Activated CD8-positive, alpha-beta memory T cell treated with anti-CD3 and anti-CD28 coated beads, Interleukin-2, amount 50 U/mL, for 1 hour (primary cell): Measurements from ENCODE around the gene HIF1A.
"Not testable (repeated sequence)": the region's sequence is repeated elsewhere in the genome, so short reads cannot be mapped to it uniquely, and the experiment has no call there.

Source experiments
- DNase-seq: peaks from one replicate; pipeline ENCODE4 v3.0.0-alpha.2; 2020; ENCODE audit errors: extremely low read depth

HIF1A gene

DNA sequence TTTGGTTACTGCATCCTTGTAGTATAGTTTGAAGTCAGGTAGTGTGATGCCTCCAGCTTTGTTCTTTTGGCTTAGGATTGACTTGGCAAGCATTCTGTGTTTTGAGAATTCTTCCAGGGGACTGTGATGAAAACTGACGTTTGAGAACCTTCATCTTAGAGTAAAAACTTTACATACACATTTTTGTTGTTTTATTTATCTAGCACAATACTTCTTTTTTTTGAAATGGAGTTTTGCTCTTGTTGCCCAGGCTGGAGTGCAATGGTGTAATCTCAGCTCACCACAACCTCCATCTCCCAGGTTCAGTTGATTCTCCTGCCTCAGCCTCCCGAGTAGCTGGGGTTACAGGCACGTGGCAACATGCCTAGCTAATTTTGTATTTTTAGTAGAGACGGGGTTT, 13.4 kb downstream of the HIF1A start:
- DNase-seq: not testable (repeated sequence)

DNA sequence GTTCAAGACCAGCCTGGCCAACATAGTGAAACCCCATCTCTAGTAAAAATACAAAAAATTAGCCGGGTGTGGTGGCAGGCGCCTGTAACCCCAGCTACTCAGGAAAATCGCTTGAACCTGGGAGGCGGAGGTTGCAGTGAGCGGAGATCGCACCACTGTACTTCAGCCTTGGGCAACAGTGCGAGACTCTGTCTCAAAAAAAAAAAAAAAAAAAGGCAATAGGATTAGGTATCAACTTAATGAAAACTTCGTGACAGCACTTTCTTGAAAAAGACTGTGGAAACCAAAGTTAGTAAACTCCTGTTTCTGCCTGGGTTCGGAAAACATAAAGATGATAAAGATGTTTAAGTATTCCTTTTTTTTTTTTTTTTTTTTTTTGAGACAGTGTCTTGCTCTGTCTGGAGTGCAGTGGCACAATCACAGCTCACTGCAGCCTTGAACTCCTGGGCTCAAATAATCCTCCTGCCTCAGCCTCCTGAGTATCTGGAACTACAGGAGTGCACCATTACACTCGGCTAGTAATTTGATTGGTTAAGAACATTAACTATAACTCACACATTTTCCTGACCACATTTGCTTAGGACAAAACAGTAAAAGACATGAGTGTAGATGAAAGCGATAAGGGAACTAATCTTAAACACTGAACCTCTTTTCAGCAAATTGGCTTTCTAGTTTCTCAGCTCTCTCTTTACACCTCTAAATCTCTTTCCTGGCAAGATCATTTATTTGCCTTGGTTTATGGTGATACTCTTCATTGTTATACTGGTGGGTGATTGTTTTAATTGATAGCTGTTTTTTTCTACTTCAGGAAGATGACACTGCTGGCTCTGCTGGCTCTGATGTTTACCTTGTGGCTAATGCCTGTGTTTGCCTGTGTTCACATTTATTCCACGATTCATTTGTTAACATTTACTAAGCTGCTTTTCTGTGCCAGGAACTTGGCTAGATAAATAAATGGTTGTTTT, 15.8 kb downstream of the HIF1A start:
- DNase-seq: no peak

DNA sequence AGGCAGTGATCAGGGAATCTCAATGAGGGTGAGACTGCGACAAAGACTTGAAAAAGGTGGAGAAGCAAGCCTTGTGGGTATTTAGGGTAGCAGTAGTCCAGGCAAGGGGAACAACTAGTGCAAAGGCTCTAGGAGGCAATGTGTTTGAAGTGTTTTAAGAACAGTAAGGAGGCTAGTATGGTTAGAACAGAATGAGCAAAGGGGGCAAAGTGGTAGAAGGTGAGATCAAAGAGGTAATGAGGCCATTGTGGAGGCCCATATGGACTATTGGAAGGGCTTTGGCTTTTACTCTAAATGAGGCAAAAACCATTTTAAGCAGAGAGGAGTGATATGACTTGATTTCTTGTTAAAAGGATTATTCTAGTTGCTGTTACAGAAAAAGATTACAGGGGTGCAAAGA, 16.8 kb downstream of the HIF1A start:
- no peak for DNase-seq

DNA sequence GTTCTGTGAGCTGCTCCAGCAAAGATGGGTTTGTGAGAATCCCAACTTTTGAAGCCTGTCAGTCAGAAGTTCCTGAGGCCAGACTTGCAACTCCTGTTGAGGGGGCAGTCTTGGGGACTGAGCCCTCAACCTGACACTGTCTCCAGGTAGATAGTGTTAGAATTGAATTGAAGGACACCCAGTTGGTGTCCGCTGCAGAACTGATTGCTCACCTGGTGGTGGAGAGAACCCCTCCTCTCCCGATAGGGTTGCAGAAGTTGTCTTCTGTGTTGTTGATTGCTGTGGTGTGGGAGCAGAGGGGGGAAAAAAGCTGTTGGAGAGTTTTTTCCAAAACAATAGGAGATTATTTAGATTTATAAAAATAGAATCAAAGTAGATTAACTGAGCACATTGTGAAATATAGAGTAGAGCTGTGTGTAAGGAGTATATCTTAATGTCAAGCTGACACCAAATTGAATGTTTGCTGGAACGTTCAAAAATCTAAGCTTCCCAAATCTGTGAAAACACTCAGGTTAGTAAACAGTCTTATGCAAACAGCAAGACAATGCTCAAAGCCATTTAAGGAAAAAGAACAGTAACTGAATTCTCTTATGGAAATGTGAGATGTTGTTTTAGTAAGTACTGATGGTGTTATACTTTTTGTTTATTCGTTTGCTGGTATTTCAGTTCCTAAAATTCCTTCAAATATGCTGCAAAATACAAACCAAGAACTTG, 18.6 kb downstream of the HIF1A start:
- no peak for DNase-seq

DNA sequence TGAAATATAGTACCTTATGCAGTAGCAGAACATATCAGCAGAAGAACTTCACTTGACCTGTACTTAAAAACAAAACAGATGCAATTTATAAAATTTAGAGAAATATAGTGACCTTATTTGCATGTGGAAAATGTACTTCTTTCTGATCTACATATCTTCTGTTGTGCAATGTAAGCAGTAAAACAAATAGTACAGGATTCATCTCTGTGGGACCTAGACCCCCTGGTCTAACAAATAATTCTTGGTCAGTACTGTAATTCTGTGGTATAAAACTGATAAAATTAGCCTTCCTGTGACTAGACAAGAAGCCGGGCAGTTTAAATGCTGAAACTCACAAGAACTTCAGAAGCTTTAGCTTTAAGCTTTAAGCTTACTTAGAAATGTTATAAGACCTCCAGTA, 21.6 kb downstream of the HIF1A start:
- DNase-seq: no peak

DNA sequence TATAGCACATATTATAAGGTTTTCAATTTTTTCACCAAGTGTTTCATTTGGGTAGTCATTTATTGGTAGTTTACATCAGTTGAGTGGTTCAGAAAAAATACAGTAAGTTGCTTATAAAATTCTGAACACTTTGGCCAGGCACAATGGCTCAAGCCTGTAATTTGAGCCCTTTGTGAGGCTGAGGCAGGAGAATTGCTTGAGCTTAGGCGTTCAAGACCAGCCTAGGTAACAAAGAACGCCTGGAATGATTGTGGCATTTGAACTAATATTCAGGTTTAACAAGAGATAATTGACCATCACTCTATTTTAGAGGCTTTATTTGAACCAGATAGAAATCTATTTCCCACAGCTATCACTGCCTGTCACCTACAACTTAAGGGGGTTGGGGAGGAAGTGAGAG, 22.7 kb downstream of the HIF1A start:
- DNase-seq: no peak

DNA sequence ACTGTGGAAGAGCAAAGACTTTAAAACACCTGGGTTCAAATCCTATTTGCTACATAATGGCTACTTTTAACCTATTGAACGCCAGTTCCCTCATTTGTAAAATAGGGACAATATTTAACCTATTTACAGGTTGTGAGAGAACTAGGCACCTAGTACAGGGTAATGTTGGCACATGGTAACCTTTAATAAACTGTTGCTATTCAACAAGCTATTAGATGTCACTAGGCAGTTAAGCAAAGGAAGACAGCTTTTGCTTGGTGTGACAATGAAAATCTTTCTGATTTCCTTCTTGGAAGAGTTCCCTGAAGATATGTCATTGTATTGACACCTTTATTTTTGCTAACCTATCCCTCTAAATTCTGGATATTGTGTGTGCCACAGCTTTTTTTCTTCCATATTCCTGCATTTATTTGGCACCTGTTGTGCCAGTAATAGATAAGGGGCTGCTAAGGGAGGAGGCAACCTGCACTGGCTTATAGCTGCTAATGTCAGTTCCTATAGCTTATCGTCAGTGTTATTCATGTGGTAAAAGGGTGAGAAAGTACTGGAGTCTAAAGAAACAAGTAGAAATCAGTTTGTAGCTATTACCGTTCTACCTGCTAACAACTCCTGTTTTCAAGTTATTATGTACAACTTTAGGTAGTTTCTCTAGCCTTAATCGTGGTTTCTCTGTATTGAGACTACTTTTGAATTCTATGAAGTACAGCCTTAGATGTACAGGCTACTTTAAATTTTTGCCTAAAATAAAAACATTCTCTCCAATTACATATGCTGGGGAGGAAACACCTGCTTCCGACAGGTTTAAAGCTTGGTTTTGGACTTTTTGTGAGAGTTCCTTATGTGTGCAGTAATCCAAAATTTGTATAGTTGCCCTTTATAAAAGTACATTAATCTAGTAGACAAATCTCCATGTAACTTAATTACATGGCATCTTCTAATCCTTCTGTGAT, 24.3 kb downstream of the HIF1A start:
- DNase-seq: no peak

DNA sequence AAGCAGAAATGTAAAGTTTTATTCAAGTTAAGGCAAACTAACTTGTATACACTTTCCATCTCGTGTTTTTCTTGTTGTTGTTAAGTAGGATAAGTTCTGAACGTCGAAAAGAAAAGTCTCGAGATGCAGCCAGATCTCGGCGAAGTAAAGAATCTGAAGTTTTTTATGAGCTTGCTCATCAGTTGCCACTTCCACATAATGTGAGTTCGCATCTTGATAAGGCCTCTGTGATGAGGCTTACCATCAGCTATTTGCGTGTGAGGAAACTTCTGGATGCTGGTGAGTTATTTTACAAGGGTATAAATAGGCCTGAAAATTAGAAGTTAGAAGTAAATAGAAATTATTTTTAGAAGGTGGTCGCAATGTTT, 25.0 kb downstream of the HIF1A start:
- no peak for DNase-seq

DNA sequence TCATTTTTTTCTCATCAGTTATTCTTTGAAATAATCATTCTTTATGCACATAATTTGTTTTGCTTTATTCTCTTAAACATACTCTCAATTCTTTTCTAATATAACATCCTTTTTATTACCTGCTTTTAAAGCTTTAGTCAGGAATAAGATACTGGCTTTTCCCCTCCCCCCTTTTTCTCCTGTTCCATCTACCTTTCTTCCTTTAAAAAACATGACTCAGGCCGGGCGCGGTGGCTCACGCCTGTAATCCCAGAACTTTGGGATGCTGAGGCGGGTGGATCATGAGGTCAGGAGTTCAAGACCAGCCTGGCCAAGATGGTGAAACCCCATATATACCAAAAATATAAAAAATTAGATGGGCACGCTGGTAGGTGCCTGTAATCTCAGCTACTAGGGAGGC, 25.4 kb downstream of the HIF1A start:
- DNase-seq: no peak

DNA sequence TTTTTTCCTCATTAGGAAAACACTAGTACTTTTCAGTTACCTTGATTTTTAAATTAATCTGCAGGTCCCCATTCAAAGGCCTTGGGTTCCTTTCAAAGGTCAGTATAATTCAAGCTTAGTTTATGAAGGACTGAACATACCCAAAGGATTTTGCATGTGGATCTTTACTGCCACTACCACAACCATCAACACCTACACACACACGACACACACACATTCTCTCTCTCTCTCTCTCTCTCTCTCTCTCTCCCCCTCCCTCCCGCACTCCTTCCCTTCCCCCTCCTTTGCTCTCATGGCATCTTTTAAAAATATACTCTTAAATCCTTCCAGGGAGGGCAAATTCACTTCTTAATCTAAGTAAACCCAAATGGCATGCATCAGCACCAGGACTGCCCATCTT, 28.8 kb downstream of the HIF1A start:
- DNase-seq: no peak

DNA sequence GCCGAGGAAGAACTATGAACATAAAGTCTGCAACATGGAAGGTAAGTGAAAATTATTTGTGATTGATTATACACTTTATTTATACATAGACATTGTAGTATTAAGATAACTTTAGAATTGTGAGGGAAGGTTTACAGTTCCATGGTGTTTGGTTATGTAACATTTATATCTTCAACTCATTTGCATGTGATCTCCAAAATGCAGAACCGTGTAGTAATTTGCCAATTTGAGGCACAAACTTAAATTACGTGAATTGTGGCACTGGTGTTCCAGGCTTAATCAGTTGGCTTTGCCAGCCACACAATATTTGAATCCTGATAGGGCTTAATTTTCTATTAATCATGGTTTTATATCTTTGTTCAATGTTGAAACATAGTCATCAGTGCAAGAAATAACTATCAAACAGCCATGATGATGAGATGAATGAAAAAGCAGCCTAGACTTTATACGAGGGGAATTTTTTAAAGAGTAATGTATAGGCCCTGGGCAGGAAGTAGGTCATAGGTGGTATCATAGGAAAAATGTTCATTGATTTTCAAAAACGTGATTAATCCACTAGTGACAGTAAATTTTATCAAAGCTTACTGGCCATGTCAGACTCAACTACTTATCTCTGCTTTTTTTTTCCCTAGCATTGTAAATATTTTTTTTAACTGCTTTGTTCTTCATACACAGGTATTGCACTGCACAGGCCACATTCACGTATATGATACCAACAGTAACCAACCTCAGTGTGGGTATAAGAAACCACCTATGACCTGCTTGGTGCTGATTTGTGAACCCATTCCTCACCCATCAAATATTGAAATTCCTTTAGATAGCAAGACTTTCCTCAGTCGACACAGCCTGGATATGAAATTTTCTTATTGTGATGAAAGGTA, 31.7 kb downstream of the HIF1A start:
- no peak for DNase-seq

DNA sequence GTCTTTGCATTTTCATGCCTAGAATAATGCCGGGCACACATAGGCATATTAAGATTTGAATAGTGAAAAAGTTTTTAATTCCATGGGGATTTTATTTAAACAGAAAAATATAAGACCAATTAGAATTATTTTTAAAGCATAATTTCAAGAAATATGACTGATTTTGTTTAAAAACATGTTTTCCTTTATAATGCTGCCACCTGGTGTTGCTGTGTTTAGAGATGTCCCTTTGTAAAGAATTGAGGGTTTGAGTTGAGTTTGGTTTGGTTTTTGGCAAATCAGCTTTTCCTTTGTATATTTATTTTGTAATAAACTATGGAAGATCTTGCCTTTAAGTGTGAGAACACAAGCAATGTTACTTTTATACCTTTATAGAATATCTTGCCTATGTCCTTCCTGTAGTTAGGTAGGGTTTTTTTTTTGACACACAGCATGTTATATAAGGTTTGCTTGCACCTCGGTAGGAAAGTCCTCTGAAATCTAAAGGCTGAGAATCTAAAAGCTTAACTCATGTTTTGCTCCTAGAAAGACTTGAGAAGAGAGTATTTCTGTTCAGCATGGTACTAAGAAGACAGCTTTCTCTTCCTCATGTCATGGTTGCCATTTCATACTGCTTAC, 35.6 kb downstream of the HIF1A start:
- no peak for DNase-seq

DNA sequence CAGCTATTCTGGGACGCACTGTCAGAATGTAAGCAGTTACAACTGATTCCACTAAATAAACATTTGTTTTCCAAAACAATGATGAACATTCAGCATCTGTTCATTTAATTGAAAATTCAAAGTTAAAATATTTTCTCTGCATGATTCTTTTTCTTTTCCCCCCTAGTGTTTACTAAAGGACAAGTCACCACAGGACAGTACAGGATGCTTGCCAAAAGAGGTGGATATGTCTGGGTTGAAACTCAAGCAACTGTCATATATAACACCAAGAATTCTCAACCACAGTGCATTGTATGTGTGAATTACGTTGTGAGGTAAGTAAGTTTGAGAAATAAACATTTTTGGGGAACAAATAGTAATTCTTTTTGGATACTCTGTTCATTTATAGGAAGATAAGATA, 38.7 kb downstream of the HIF1A start:
- no peak for DNase-seq

DNA sequence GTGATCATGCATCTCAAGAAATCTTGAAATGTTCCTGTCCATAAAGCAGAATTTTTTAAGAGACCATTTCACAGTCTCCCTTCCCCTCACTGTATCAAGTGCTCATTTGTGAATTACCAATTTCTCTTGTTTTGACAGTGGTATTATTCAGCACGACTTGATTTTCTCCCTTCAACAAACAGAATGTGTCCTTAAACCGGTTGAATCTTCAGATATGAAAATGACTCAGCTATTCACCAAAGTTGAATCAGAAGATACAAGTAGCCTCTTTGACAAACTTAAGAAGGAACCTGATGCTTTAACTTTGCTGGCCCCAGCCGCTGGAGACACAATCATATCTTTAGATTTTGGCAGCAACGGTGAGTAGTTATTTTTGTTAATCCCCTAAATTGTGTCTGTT, 41.4 kb downstream of the HIF1A start:
- no peak for DNase-seq

DNA sequence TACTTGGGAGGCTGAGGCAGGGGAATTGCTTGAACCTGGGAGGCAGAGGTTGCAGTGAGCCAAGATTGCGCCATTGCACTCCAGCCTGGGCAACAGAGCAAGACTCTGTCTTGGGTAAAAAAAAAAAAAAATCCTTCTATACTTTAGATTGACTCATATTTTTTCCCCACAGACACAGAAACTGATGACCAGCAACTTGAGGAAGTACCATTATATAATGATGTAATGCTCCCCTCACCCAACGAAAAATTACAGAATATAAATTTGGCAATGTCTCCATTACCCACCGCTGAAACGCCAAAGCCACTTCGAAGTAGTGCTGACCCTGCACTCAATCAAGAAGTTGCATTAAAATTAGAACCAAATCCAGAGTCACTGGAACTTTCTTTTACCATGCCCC, 42.6 kb downstream of the HIF1A start:
- no peak for DNase-seq

DNA sequence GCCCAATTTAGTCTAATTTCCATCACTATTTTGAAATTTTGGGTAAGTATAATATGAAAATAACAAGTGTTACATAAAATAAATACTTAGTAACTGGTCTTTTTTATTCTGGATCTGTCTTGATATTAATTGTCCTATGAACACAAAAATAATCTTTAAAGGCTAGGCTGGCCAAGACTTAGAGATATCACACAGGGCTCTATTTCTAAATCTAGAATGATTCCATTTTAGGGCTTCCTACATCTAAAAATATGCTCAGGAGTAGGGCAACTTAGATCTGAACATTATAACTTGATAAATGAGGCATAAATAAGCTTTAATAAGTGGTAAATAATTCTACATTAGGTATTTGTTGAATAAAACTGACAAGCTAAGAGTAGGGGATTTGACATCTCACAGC, 43.8 kb downstream of the HIF1A start:
- DNase-seq: no peak

DNA sequence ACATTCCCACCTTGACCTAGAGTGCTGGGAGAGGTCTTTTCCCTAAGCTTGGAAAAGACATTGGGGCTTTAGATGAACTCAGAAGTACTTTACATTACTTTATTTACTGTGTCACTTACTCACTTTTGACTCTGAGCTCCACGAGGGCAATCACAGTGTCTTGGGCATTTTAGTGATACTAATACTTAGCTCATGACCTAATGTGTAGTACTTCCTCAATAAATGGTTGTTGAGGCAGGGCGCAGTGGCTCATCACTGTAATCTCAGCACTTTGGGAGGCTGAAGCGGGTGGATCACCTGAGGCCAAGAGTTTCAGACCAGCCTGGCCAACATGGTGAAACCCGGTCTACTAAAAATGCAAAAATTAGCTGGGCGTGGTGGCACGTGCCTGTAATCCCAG, 47.1 kb downstream of the HIF1A start:
- DNase-seq: no peak

DNA sequence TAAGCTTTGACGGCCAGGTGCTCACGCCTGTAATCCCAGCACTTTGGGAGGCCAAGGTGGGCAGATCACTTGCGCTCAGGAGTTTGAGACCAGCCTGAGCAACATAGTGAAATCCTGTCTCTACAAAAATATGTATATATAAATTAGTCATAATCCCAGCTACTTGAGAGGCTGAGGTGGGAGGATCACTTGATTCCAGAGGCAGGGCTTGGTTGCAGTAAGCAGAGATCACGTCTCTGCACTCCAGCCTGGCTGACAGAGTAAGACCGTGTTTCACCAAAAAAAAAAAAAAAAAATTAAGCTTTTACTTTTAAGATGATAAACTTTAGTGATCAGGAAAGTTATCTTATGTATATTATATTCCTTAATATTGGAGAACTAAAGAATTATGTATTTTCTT, 48.9 kb downstream of the HIF1A start:
- DNase-seq: no peak

DNA sequence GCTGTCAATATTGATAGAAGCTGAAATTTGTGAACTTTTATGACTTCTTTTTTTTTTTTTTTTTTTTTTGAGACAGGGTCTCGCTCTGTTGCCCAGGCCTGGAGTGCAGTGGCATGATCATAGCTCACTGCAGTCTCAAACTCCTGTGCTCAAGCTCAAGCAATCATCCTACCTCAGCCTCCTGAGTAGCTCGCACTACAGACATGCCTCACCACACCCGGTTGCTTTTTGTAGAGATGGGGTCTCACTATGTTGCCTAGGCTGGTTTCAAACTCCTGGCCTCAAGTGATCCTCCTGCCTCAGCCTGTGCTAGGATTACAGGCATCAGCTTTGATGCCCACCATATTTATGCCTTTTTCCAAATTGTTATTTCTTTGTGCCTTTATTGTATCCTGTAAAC, 51.0 kb downstream of the HIF1A start:
- DNase-seq: not testable (repeated sequence)

DNA sequence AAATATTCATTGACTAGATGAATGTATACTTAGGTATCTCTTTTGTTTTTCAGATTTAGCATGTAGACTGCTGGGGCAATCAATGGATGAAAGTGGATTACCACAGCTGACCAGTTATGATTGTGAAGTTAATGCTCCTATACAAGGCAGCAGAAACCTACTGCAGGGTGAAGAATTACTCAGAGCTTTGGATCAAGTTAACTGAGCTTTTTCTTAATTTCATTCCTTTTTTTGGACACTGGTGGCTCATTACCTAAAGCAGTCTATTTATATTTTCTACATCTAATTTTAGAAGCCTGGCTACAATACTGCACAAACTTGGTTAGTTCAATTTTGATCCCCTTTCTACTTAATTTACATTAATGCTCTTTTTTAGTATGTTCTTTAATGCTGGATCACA, 51.6 kb downstream of the HIF1A start:
- DNase-seq: no peak

DNA sequence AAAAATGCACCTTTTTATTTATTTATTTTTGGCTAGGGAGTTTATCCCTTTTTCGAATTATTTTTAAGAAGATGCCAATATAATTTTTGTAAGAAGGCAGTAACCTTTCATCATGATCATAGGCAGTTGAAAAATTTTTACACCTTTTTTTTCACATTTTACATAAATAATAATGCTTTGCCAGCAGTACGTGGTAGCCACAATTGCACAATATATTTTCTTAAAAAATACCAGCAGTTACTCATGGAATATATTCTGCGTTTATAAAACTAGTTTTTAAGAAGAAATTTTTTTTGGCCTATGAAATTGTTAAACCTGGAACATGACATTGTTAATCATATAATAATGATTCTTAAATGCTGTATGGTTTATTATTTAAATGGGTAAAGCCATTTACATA, 52.0 kb downstream of the HIF1A start:
- no peak for DNase-seq
